IPS-18c (cell line): ENCODE data around the gene TREM2.
"Not testable (repeated sequence)": the region's sequence is repeated elsewhere in the genome, so short reads cannot be mapped to it uniquely, and the experiment has no call there.

Source experiments
- H3K4me3 ChIP-seq: 2 replicates; pipeline ENCODE4 v1.7.0; 2013; ENCODE audit warnings: low read depth, mild to moderate bottlenecking, low read length, moderate library complexity; ENCODE audit not compliant: insufficient read depth
- H3K9me3 ChIP-seq: one replicate; pipeline ENCODE4 v1.6.1; 2013; ENCODE audit warnings: mild to moderate bottlenecking, low read length, moderate library complexity; ENCODE audit not compliant: control insufficient read depth, insufficient read depth

Gene TREM2

GRCh38 chr6:41122373-41122772 is 40.5 kb downstream of the TREM2 start:
- H3K4me3 ChIP-seq: no peak overlapping the region

DNA sequence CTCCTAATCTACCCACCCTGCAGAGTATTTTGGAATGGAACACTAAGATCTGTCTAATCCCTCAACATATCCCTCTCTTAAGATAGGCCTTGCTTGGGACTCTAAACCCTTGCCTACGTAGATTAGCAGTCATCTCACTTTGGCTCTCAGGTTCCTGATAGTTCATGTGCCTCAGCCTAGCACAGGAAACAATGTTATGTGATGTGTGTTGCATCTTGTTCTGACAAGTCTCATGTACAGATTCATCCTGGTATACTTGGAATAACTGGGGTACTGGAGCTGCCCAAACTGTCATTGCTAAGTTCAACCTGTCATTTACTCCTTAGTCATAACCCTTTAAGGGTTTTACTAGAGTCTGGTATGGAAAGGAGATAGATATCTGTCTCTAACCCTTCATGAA is 42.9 kb downstream of the TREM2 start:
- Histone ChIP-seq H3K9me3 (no peaks in the 10 kb centered on the region), H3K4me3 (no peak overlapping the region)

More at GRCh38 chr6:41122373-41122772, 40.5 kb downstream of the TREM2 start:
- H3K9me3 ChIP-seq: no peaks in the 10 kb centered on the region

DNA sequence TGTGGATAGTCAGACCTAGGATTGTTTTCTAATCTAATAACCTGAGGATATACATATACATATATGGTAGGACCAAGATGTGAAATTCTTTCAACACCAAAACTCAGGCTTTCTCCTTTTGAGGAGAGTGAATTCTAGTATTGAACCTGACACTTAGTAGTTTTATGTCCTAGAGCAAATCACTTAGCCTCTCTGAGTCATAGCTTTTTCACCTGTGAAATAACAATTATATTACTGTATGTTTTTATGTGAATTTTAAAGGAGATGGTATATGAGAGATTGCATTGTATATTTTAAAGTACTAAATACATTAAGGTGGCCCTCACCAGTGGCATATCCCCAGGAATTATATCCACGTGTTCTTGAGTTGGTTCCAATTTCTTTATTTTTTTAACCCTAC is 43.4 kb downstream of the TREM2 start:
- Histone ChIP-seq H3K9me3 (no peaks in the 10 kb centered on the region), H3K4me3 (no peak overlapping the region)

DNA sequence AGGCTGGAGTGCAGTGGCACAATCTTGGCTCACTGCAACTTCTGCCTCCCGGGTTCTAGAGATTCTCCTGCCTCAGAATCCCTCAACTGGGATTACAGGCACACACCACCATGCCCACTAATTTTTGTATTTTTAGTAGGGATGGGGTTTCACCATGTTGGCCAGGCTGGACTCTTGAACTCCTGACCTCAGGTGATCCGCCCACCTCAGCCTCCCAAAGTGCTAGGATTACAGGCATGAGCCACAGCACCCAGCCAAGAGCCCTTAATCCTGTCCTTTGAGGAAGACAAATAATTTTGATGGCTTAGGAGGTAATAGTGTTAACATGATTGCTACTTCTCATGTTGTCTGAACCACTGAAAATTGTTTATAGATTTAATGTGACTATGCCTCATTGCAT is 47.9 kb downstream of the TREM2 start:
- H3K4me3 ChIP-seq, H3K9me3 ChIP-seq: not testable (repeated sequence)

GRCh38 chr6:41111017-41111416 is 51.9 kb downstream of the TREM2 start:
- no peaks in the 10 kb centered on the region for H3K9me3 ChIP-seq
- no peak overlapping the region for H3K4me3 ChIP-seq
